Upper lobe of left lung (tissue), 4 donors: ENCODE data around the gene MAGEC1.

ENCODE experiments used
- CTCF ChIP-seq, 6 experiments: fragments of 450-650 bp in 4 of 6; fragments of 200-600 bp in 2 of 6; sonication (generic) in 2 of 6; IDR thresholded peaks; one replicate each; pipeline ENCODE4 v1.5.1; 2016 to 2019; ENCODE audit warnings: antibody characterized with exemption in 6 of 6
- POLR2A ChIP-seq, 4 donors: fragments of 450-650 bp; IDR thresholded peaks; one replicate each; pipeline ENCODE4 v1.5.1; 2016 to 2017; ENCODE audit warnings: antibody characterized with exemption in 4 of 4, mild to moderate bottlenecking in 2 of 4
- POLR2AphosphoS5 ChIP-seq, 2 donors: sonication (generic); formaldehyde crosslinking; IDR thresholded peaks; one replicate each; pipeline ENCODE4 v1.5.1; 2017; ENCODE audit warnings: antibody characterized with exemption in 2 of 2

- no peak for TF ChIP-seq CTCF (IDR thresholded peaks at IDR 0.05)
- no peak for TF ChIP-seq POLR2A (IDR thresholded peaks at IDR 0.05)
- TF ChIP-seq POLR2AphosphoS5 (IDR thresholded peaks at IDR 0.05): no peak
These were observed 55.0 kb downstream of the MAGEC1 start for GRCh38 chrX:141958675-141959074.
